ENCODE results near the gene WWP2. TPM values are rescaled to one million over a fixed set of nuclear protein-coding genes. Genes with fewer than 3 reads are reported as not detected.
"Not testable (repeated sequence)": the region's sequence is repeated elsewhere in the genome, so short reads cannot be mapped to it uniquely, and the experiment has no call there.

The WWP2 gene
- total RNA-seq, 1 donor from 2014 or later: 16.9 TPM

- TF ChIP-seq CTCF (conservative IDR thresholded peaks at IDR 0.05; ENCODE audit: low read depth, low read length): no peak
- DNase-seq (ENCODE audit: low read depth): no peak
- no peak overlapping the region for H3K4me3 ChIP-seq (ENCODE audit: low read depth, low read length)
Measured at GRCh38 chr16:69814561-69814960, 52.4 kb downstream of the WWP2 start.

- H3K4me3 ChIP-seq (ENCODE audit: low read depth, low read length); DNase-seq (ENCODE audit: low read depth): not testable (repeated sequence)
Measured at GRCh38 chr16:69815216-69815883, 53.2 kb downstream of the WWP2 start.

- no peak for TF ChIP-seq CTCF (conservative IDR thresholded peaks at IDR 0.05; ENCODE audit: low read depth, low read length)
- no peak overlapping the region for H3K4me3 ChIP-seq (ENCODE audit: low read depth, low read length)
- DNase-seq (ENCODE audit: low read depth): no peak
Measured at GRCh38 chr16:69816996-69817395, 54.9 kb downstream of the WWP2 start.

GRCh38 chr16:69818891-69819545 lies 56.9 kb downstream of the WWP2 start:
- no peak for DNase-seq (ENCODE audit: low read depth)
- H3K4me3 ChIP-seq (ENCODE audit: low read depth, low read length): no peak overlapping the region
- no peak for TF ChIP-seq CTCF (conservative IDR thresholded peaks at IDR 0.05; ENCODE audit: low read depth, low read length)

- TF ChIP-seq CTCF (conservative IDR thresholded peaks at IDR 0.05; ENCODE audit: low read depth, low read length): no peak
- no peak for DNase-seq (ENCODE audit: low read depth)
- no peak overlapping the region for H3K4me3 ChIP-seq (ENCODE audit: low read depth, low read length)
Measured at GRCh38 chr16:69820926-69821541, 58.9 kb downstream of the WWP2 start.

- H3K4me3 ChIP-seq (ENCODE audit: low read depth, low read length): no peak overlapping the region
- TF ChIP-seq CTCF (conservative IDR thresholded peaks at IDR 0.05; ENCODE audit: low read depth, low read length): no peak
- no peak for DNase-seq (ENCODE audit: low read depth)
Measured at GRCh38 chr16:69821844-69822173, 59.7 kb downstream of the WWP2 start.

GRCh38 chr16:69822174-69822935 lies 60.2 kb downstream of the WWP2 start:
- DNase-seq (ENCODE audit: low read depth): no peak
- TF ChIP-seq CTCF (conservative IDR thresholded peaks at IDR 0.05; ENCODE audit: low read depth, low read length): no peak

More at GRCh38 chr16:69822174-69822935, 60.2 kb downstream of the WWP2 start:
- H3K4me3 ChIP-seq (ENCODE audit: low read depth, low read length): no peak overlapping the region

Data from epithelial cell of proximal tubule (primary cell).